ENCODE data around the gene BCL7A.
"Not testable (repeated sequence)": the region's sequence is repeated elsewhere in the genome, so short reads cannot be mapped to it uniquely, and the experiment has no call there.

BCL7A gene

GRCh38 chr12:122021822-122022392 is at the start of gene BCL7A:
Gene BCL7A, plus strand, starts transcription at chr12:122021884. Its CDS starts 208 bp downstream, at chr12:122022092.
- DNase-seq (ENCODE audit: low read depth in 2 of 2, low spot score in 1 of 2): peak; percentile 19 to 35

GRCh38 chr12:121974026-121974985 is 47.4 kb upstream of the BCL7A start:
- DNase-seq (ENCODE audit: low read depth in 2 of 2, low spot score in 1 of 2): no peak

DNA sequence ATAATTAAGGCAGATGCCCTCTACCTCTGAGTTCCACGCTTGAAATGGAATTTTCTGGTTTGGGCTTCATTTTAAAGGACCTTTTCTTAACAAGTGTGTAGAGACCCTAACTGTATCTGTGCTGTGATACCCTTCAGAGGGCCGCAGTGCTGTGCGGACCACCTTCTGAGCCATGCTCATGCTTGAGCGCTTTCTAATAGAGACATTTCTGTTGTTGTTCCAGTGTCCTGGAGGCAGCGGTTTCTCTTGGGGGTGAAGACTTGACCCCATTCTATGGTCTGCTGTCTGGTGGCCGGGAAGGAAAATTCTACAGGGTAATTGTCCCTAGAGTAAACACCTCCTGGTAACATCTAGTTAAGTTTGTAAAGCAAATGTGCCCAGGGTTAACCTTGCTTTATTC is 46.7 kb upstream of the BCL7A start:
- no peak for DNase-seq (ENCODE audit: low read depth in 2 of 2, low spot score in 1 of 2)

DNA sequence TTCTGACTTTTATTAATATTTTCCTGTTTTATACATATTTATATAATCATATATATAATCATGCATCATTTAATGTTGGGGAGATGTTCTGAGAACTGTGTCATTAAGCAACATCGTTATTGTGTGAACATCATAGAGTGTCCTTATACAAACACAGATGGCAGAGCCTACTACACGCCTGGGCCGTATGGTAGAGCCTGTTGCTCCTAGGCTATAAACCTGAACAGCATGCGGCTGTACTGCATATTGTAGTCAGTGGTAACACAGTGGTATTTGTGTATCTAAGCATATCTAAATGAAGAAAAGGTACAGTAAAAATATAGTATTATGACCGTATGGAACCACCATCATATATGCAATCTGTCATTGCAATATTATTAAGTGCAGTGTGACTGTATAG is 44.7 kb upstream of the BCL7A start:
- DNase-seq (ENCODE audit: low read depth in 2 of 2, low spot score in 1 of 2): no peak

DNA sequence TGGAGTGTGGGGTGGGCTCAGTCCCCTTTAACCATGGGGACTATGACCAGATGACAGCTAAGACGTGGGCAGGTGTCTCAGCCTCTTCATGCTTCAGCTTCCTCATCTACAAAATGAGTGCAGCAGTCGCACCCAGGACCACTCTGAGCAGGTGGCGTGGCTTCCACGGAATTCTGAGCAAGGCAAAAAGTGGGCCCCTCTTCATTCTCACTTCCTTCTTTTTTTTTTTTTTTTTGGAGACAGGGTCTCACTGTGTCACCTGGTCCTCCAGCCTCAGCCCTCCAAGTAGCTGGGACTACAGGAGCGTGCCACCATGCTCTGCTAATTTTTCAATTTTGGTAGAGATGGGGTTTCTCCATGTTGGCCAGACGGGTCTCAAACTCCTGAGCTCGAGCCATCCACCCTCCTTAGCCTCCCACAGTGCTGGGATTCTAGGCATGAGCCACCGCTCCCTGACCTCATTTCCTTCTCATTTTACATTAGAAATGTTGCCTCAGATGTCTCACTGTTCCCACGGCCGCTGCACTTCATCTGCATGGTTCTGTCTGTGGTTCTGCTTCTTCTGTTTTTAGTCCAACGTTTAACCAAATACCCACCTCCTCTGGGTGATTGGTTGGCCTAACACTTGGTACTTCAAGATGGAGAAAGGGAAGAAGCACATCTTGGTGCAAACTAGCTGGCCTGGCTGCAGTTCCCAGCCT is 41.3 kb upstream of the BCL7A start:
- no peak for DNase-seq (ENCODE audit: low read depth in 2 of 2, low spot score in 1 of 2)

- no peak for DNase-seq (ENCODE audit: low read depth in 2 of 2, low spot score in 1 of 2)
Measured at GRCh38 chr12:121980892-121981272, 40.8 kb upstream of the BCL7A start.

GRCh38 chr12:121981456-121981855 is 40.2 kb upstream of the BCL7A start:
- no peak for DNase-seq (ENCODE audit: low read depth in 2 of 2, low spot score in 1 of 2)

- DNase-seq (ENCODE audit: low read depth in 2 of 2, low spot score in 1 of 2): no peak
Measured at GRCh38 chr12:121982950-121983349, 38.7 kb upstream of the BCL7A start.

DNA sequence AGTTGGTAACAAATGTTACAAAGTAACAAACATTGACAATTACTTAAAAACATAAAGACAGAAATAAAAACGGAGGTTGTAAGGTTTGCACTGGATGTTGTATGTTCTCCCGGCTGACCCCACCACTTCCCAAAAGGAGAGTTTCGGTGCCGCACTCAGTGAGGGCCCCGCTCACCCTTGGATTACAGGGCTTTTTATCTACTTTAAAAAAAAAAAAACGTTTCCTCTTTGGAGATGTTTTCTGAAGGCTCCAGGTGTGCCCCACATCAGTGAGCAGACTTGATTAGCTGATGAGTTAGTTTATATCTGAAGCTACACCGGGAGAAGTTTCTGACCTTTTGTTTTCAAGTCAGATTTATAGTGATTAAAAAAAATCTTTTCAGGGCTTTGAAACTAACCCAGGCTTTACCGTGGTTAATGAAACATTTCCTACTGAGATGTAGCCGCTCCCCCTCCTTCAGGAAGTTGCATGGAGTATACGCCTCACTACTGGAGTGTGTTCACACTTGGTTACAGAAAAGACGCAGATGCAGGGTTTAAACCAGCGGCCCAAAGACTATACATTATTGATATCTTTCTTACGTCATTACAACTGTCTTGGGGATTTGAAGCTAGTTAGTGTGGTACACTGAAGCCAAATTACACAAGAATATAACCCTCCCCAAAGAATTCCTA is 38.0 kb upstream of the BCL7A start:
- no peak for DNase-seq (ENCODE audit: low read depth in 2 of 2, low spot score in 1 of 2)

- DNase-seq (ENCODE audit: low read depth in 2 of 2, low spot score in 1 of 2): no peak
Measured at GRCh38 chr12:121986489-121987245, 35.0 kb upstream of the BCL7A start.

DNA sequence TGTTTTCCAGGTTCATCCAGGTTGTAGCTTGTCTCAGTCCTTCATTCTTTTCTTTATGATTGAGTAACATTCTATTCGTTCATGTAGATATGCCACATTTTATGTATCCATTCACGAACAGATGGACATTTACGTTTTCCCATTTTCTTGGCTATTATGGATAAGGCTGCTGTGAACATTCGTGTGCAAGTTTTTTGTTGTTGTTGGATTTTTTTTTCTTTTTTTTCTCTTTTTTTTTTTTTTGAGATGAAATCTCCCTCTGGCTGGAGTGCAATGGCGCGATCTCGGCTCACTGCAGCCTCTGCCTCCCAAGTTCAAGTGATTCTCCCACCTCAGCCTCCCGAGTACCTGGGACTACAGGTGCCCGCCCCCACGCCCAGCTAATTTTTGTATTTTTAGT is 33.2 kb upstream of the BCL7A start:
- not testable (repeated sequence) for DNase-seq (ENCODE audit: low read depth in 2 of 2, low spot score in 1 of 2)

DNA sequence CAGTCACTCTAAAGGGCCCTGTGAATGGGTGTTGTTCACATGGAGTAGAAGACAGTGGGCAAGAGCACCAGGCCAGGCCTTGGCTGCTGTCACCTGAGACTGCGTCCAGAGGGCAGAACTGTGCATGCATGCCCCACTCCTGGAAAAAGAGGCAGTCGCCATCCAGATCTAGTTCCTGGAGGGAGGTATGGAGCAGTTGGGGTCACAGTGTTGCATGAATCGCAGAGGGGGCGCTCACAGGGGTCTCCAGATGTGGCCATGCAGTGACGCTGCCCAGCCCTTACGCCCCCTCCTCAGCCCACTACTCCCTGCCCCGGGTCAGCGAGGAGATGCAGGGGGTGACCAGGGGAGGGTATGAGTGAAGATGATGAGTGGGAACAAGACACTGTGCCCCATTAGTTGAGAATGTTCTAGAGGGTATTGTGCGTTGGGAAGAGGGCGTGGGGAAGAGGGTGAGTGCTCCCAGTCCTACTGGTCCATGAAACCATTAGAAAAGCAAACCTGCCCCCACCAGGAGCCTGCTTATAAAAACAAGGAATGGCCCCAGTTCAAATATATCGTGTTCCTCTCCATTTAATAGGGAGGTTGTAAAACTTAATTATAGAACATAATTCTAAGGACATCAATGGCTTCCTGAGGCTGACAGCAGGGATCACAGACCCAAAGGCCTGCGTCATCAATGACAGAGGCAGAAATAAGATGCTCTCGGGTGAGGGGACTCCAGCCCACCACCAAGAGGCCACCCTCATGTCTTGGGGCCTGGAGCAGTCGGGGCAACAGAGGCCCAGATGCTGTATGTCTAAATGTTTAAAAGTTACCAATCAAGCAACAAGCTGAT is 32.2 kb upstream of the BCL7A start:
- DNase-seq (ENCODE audit: low read depth in 2 of 2, low spot score in 1 of 2): no peak

GRCh38 chr12:121990114-121990647 is 31.5 kb upstream of the BCL7A start:
- no peak for DNase-seq (ENCODE audit: low read depth in 2 of 2, low spot score in 1 of 2)

DNA sequence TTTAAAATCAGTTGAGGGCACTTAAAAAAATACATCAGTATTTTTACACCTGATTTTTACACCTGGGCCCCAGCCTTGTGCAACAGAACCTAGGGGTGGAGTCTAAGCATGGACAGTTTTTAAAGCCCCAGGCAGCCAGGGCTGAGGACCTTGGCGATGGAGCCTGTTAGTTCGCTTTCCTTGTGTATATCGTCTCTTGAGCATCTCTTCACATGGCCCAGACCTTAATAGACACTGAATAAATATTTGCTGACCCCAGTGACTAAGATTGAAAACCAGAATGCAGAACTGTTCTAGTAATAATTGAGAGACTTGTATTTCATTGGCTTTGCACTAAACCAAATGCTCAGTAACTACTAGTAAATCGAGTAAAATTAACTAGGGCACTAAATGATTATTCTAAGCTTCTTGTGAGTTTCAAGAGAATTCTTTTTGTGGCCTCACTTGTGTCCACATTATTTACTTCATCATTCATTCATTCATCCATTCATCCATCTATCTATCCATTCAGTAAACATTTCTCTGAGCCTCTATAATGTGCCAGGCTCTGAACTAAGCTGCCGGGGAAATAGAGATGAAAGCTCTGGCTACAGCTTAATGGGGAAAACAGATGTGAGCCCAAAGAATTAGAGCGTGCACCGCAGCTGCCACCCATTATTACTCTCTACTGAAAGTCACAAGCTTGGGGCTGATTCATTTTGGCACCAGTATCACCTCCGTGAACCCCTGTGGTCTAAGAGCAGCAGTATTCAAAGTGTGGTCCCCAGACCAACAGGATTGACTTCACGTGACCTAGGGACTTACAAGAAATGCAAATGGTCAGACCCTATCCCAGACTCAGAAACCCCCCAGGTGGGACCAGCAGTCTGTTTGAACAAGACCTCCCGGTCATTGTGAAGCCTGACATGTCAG is 30.7 kb upstream of the BCL7A start:
- no peak for DNase-seq (ENCODE audit: low read depth in 2 of 2, low spot score in 1 of 2)

- DNase-seq (ENCODE audit: low read depth in 2 of 2, low spot score in 1 of 2): peak in 1 of 2 donors; percentile 17
Measured at GRCh38 chr12:121992059-121992879, 29.4 kb upstream of the BCL7A start.

DNA sequence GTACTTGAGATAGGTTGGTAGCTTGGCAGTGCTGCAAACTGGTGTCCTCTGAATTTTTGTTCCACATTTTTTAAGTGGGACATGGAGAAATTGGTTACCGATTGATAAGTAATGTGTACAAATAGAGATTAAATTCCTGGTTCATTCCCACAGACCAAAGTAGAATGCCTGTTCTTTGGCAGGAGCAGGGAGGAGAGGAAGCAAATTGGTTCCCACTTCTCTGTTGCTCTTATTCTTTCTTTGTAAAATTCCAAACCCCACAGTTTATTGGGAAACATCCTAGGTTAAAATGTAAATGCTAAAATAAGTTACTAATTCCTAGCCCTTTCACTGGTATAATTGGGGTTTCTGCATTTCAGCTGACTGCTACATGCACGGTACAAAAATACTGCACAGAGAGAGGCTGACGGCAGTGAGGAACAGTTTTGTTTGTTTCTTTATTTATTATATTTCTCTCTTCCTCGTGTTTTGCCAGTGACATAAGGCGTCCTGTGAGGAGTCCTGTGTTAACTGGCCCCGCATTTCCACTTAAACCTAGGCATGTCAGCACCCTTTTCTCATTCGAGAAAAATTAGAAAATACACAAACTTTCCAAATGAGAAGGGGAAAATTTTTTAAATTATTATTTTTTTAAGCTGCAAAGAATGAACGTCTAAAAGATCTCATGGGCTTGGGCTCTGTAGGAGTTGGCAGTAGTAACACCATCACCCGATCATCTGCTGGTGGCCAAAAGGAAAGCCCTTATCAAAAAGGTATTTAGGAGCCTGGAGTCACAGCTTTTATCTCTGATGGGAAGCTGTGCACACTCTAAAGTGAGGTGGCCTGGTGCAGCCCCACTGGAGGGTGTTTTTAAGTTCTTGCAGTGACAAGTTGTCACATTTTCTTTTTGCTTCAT is 25.4 kb upstream of the BCL7A start:
- DNase-seq (ENCODE audit: low read depth in 2 of 2, low spot score in 1 of 2): no peak
